ENCODE data around the gene CSNK1G1.
"Not testable (repeated sequence)": the region's sequence is repeated elsewhere in the genome, so short reads cannot be mapped to it uniquely, and the experiment has no call there.

CSNK1G1 gene

GRCh38 chr15:64381000-64381751 is 25.2 kb upstream of the CSNK1G1 start, which contains the start of gene PCLAF:
Gene PCLAF, minus strand, starts transcription at chr15:64381441. Its CDS starts 70 bp downstream, at chr15:64381371.
- H3K27ac ChIP-seq = no peak within 1 kb of the TSS
- peak within 1 kb of the TSS; percentile 86 for H3K4me2 ChIP-seq (ENCODE audit: low read length)
- no peaks in the 10 kb centered on the region for H3K9me3 ChIP-seq (ENCODE audit: control insufficient read depth, low read length)
- no peaks in the 10 kb centered on the region for H3K79me2 ChIP-seq
- H3K4me3 ChIP-seq (ENCODE audit: low read depth, low read length) = peak within 1 kb of the TSS; percentile 56
- no peaks in the 10 kb centered on the region for H3K27me3 ChIP-seq (ENCODE audit: control insufficient read depth, insufficient read depth, low read length)
- no peak within 1 kb of the TSS for H3K9ac ChIP-seq
- H3K4me1 ChIP-seq = no peaks in the 10 kb centered on the region
- peak within 1 kb of the TSS; percentile 73 for H2AFZ ChIP-seq
- TF ChIP-seq CTCF (IDR thresholded peaks at IDR 0.05) = no peak
- no peaks in the 10 kb centered on the region for H3K36me3 ChIP-seq (ENCODE audit: control insufficient read depth, insufficient read depth, low read length)

GRCh38 chr15:64380130-64380870 is 24.3 kb upstream of the CSNK1G1 start:
- not testable (repeated sequence) for H3K4me1 ChIP-seq; H3K27ac ChIP-seq; H3K9me3 ChIP-seq (ENCODE audit: control insufficient read depth, low read length); H3K79me2 ChIP-seq; H3K27me3 ChIP-seq (ENCODE audit: control insufficient read depth, insufficient read depth, low read length); H3K4me2 ChIP-seq (ENCODE audit: low read length); H3K36me3 ChIP-seq (ENCODE audit: control insufficient read depth, insufficient read depth, low read length); H3K4me3 ChIP-seq (ENCODE audit: low read depth, low read length); H3K9ac ChIP-seq
- peak overlapping the region; percentile 73 for H2AFZ ChIP-seq

GRCh38 chr15:64379216-64379960 is 23.4 kb upstream of the CSNK1G1 start:
- Histone ChIP-seq H3K27ac (no peak overlapping the region), H3K4me3 (ENCODE audit: low read depth, low read length) (no peak overlapping the region), H3K36me3 (ENCODE audit: control insufficient read depth, insufficient read depth, low read length) (no peaks in the 10 kb centered on the region), H3K4me2 (ENCODE audit: low read length) (no peak overlapping the region), H3K9me3 (ENCODE audit: control insufficient read depth, low read length) (no peaks in the 10 kb centered on the region), H3K79me2 (no peaks in the 10 kb centered on the region), H3K4me1 (no peaks in the 10 kb centered on the region), H2AFZ (no peak overlapping the region), H3K27me3 (ENCODE audit: control insufficient read depth, insufficient read depth, low read length) (no peaks in the 10 kb centered on the region), H3K9ac (no peak overlapping the region)
- TF ChIP-seq CTCF (IDR thresholded peaks at IDR 0.05) = no peak

GRCh38 chr15:64373360-64373759 is 17.4 kb upstream of the CSNK1G1 start:
- Histone ChIP-seq H3K9me3 (ENCODE audit: control insufficient read depth, low read length) (no peaks in the 10 kb centered on the region), H3K9ac (no peak overlapping the region), H3K27ac (no peak overlapping the region), H2AFZ (no peak overlapping the region), H3K27me3 (ENCODE audit: control insufficient read depth, insufficient read depth, low read length) (no peaks in the 10 kb centered on the region), H3K4me2 (ENCODE audit: low read length) (no peak overlapping the region), H3K36me3 (ENCODE audit: control insufficient read depth, insufficient read depth, low read length) (no peaks in the 10 kb centered on the region), H3K79me2 (no peaks in the 10 kb centered on the region), H3K4me3 (ENCODE audit: low read depth, low read length) (no peak overlapping the region), H3K4me1 (no peaks in the 10 kb centered on the region)
- no peak for TF ChIP-seq CTCF (IDR thresholded peaks at IDR 0.05)

GRCh38 chr15:64371383-64371782 is 15.4 kb upstream of the CSNK1G1 start:
- not testable (repeated sequence) for H3K36me3 ChIP-seq (ENCODE audit: control insufficient read depth, insufficient read depth, low read length); H3K27ac ChIP-seq; H3K9me3 ChIP-seq (ENCODE audit: control insufficient read depth, low read length); H3K9ac ChIP-seq; H3K27me3 ChIP-seq (ENCODE audit: control insufficient read depth, insufficient read depth, low read length); H2AFZ ChIP-seq; H3K4me3 ChIP-seq (ENCODE audit: low read depth, low read length); H3K4me1 ChIP-seq; H3K79me2 ChIP-seq; H3K4me2 ChIP-seq (ENCODE audit: low read length)
